HG03196 (cell line): ENCODE data around the gene CYCS.

Source experiments
- ATAC-seq: cut with Tn5 transposase; IDR thresholded peaks from one replicate; pipeline ENCODE4 v1.9.1; 2021; ENCODE audit not compliant: unreplicated experiment

The CYCS gene

GRCh38 chr7:25073451-25073850 is 51.6 kb downstream of the CYCS start:
- no peak for ATAC-seq
